ENCODE results near the gene PFDN5. TPM values are rescaled to one million over a fixed set of nuclear protein-coding genes. Genes with fewer than 3 reads are reported as not detected.

PFDN5 gene
- 291 and 303 TPM in 2 replicates for total RNA-seq (2021)
- percentile 94 among the genes with signal in this experiment for Bru-seq, nascent RNA
- BruChase-seq, experiment 1, labeled RNA remaining after a 2-hour chase: percentile 95 among the genes with signal in this experiment
- percentile 95 among the genes with signal in this experiment for BruChase-seq, experiment 2, labeled RNA remaining after a 6-hour chase
- long read RNA-seq, transcript PFDN5-203 (4 exons, 478 nt): minor isoform, 42 of 410 reads
- long read RNA-seq, transcript PFDN5-212 (5 exons, 595 nt): minor isoform, 5 of 410 reads
- long read RNA-seq, transcript PFDN5-214 (6 exons, 847 nt): major isoform, 323 of 410 reads
- long read RNA-seq, transcript PFDN5-211 (3 exons, 392 nt): minor isoform, 5 of 410 reads
- long read RNA-seq, partial matches to known transcripts: 17 of 410 reads
- long read RNA-seq, other reads (novel, unspliced or antisense): 12 of 410 reads

GRCh38 chr12:53295070-53295890 lies at the start of gene PFDN5:
TSS of gene PFDN5 (plus strand) at chr12:53295542. CDS start at chr12:53295568, 26 bp downstream.
- TF ChIP-seq EZH2 (IDR thresholded peaks at IDR 0.05; ENCODE audit: low read depth) (no peak), CTCF (conservative IDR thresholded peaks at IDR 0.05) (no peak)
- Histone ChIP-seq H3K27ac (peak within 1 kb of the TSS; percentile 38), H3F3A (ENCODE audit: insufficient read depth, low read depth) (peaks cover 45% of the 10 kb centered on the region), H3K9me3 (ENCODE audit: insufficient read depth, low read depth) (no peaks in the 10 kb centered on the region), H3K4me1 (replicated peaks; ENCODE audit: insufficient read depth) (peaks cover 40% of the 10 kb centered on the region), H3K4me2 (peak within 1 kb of the TSS; percentile 96), H4K20me1 (ENCODE audit: insufficient read depth) (no peaks in the 10 kb centered on the region), H3K79me2 (ENCODE audit: low read depth) (peaks cover 29% of the 10 kb centered on the region), H3K36me3 (ENCODE audit: low read depth) (peaks cover 13% of the 10 kb centered on the region; the same call in 1 of the 2 replicates), H3K4me3 (peak within 1 kb of the TSS; percentile 98), H3K27me3 (ENCODE audit: insufficient read depth, low read depth) (no peaks in the 10 kb centered on the region), H3K9me2 (ENCODE audit: insufficient read depth) (no peaks in the 10 kb centered on the region), H2AFZ (peak within 1 kb of the TSS; percentile 91)
- intact Hi-C loops (cut with micrococcal nuclease; ENCODE audit: unreplicated experiment): loop anchor here (2.0 to 5.0 kb wide), 2 partner anchors 26 to 243 kb away; partner anchors contain the start of genes AAAS and TNS2
- peak; percentile 71 to 83 for DNase-seq
- ChIA-PET CTCF (interaction anchor here (0.6 to 2.2 kb wide), 3 partner anchors 13 to 240 kb away, joined by 3 to 6 read pairs (median 3); partner anchors contain the start of gene AAAS), POLR2A (ENCODE audit: unreplicated experiment) (interaction anchor here (0.6 to 1.0 kb wide), 12 partner anchors 8 to 948 kb away, joined by 3 to 24 read pairs (median 4); partner anchors contain the start of gene AAAS)
- no TSS peak for BruUV-seq (replicated peaks)

GRCh38 chr12:53251477-53252348 lies 43.6 kb upstream of the PFDN5 start:
- H4K20me1 ChIP-seq (ENCODE audit: insufficient read depth): no peaks in the 10 kb centered on the region
- peak overlapping the region; percentile 64 for H3K27ac ChIP-seq
- ChIA-PET POLR2A (ENCODE audit: unreplicated experiment) (interaction anchor here (0.5 to 0.9 kb wide), 4 partner anchors 30 to 756 kb away, joined by 3 to 5 read pairs (median 4); partner anchors contain the start of gene SPRYD3), CTCF (interaction anchor here (0.5 to 1.2 kb wide), 9 partner anchors 16 to 61 kb away, joined by 3 to 7 read pairs (median 3); partner anchors contain the start of genes ESPL1 and MYG1)
- peak overlapping the region; percentile 99 for H3K4me3 ChIP-seq
- H3K4me1 ChIP-seq (replicated peaks; ENCODE audit: insufficient read depth): peaks cover 25% of the 10 kb centered on the region
- peak; percentile 58 for TF ChIP-seq CTCF (conservative IDR thresholded peaks at IDR 0.05)
- TF ChIP-seq EZH2 (IDR thresholded peaks at IDR 0.05; ENCODE audit: low read depth): no peak
- no peaks in the 10 kb centered on the region for H3K9me3 ChIP-seq (ENCODE audit: insufficient read depth, low read depth)
- H3K27me3 ChIP-seq (ENCODE audit: insufficient read depth, low read depth): no peaks in the 10 kb centered on the region
- peaks cover 15% of the 10 kb centered on the region for H3K79me2 ChIP-seq (ENCODE audit: low read depth)
- H3K36me3 ChIP-seq (ENCODE audit: low read depth): no peaks in the 10 kb centered on the region
- no peaks in the 10 kb centered on the region for H3K9me2 ChIP-seq (ENCODE audit: insufficient read depth)
- peak overlapping the region; percentile 95 for H3K4me2 ChIP-seq
- intact Hi-C loops (cut with micrococcal nuclease; ENCODE audit: unreplicated experiment): loop anchor here (1.0 kb wide), 4 partner anchors 19 to 152 kb away; partner anchors contain the start of gene RARG
- DNase-seq: peak; percentile 76 to 85
- H2AFZ ChIP-seq: peak overlapping the region; percentile 99
- peaks cover 28% of the 10 kb centered on the region for H3F3A ChIP-seq (ENCODE audit: insufficient read depth, low read depth)
- TSS peak; percentile 75 for BruUV-seq (replicated peaks)
